HG03045 (cell line): ENCODE results near the gene LPCAT4.
"Not testable (repeated sequence)": the region's sequence is repeated elsewhere in the genome, so short reads cannot be mapped to it uniquely, and the experiment has no call there.

ENCODE experiments used
- ATAC-seq: cut with Tn5 transposase; IDR thresholded peaks from one replicate; pipeline ENCODE4 v1.9.1; 2021; ENCODE audit warnings: mild to moderate bottlenecking, moderate library complexity; ENCODE audit not compliant: unreplicated experiment

Gene LPCAT4

DNA sequence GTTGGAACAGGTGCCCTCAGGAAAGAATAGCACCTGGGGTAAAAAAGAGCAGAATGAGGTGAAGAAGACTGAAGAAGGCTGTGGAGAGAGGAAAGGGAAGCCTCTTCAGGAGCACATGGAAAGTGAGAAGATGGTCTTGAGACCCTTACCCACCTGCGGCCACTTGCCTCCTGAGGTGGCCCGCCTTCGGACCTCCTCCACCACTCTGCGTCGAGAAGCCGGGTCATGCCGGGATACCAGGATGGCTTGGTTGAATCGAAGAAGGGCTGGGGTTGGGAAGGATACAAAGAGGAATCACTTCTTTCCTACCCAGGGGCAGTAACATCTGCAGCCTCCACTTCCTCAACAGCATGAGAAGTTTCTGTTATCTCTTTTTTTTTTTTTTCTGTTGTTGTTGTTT, 3.0 kb downstream of the LPCAT4 start:
- ATAC-seq = no peak

- ATAC-seq = no peak
Measured at GRCh38 chr15:34362047-34362773, 4.8 kb downstream of the LPCAT4 start.

DNA sequence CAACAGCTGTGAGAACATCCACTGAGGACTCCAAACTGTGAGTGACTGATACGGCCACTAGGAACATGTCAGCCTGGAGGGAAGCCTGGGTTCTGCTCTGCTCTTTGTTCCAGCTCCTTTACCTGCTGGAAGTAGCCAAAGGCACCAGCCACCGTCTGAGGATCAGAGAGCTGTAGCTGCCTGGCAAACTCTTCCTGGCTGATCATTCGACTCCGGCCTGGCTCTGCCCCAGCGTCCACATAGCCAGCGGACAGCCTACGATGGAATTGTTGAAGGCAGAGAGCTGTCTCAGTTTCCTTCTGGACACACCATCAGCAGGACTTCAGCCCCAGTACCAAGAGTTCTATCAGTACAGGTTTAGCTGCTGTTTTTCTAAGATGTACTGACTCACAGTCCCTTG, 5.7 kb downstream of the LPCAT4 start:
- ATAC-seq = no peak

GRCh38 chr15:34360298-34360697, 6.7 kb downstream of the LPCAT4 start:
- ATAC-seq = no peak

DNA sequence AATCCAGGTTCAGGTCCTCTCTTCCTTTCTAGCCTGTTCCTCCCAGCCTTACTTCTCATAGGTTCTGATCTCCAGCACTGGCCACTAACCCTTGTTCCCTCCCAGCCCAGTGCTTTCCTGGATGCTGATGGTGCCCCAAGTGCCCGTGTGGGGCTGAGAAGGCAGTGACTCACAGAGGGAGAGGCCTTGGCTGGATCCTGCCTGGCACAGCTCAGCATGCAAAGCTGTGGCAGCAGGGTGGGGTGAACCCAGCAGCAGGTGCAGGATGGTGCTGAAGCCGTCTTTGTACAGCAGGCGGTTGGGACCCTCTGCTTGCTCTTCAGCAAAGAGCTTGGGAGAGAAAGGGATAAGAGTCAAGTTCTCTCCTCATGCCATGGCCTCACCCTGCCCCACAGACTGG, 7.6 kb downstream of the LPCAT4 start:
- ATAC-seq = no peak

DNA sequence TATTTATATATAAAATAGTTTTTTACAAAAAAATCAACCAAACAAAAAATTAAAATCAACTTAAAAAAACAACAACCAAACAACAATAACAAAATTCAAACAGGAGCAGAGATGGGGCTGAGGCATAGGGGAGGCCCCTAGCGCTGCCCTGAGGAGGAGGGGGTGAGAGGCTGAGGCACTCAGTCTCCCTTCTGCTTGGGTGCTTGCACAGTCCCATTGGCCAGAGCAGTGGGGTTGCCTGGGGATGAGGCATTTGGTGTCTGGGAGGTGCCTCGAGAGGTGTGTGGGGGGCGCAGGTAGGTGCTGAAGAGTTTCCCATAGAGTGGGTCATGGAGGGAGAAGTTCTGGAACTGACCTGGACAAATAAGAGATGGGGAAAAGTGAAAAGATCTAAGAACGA, 8.0 kb downstream of the LPCAT4 start:
- ATAC-seq = no peak

DNA sequence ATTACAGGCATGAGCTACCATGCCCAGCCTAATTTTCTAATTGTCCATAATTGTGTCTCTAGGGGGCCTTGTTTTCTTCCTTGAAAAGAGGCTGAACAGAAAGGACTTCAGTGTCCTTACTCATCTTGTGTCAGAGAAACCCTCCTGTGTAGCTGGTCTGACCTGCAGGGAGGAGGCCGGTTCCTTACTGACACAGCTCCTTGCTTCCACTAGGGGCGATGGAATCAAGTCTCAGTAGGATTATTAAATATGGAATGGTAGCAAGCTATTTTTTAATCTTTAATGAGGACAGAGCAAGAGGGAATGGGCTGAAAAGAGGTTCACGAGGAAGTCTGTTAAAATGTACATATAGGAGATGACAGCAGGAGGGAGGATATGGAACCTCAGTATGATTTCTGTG, 8.6 kb downstream of the LPCAT4 start:
- ATAC-seq = no peak

DNA sequence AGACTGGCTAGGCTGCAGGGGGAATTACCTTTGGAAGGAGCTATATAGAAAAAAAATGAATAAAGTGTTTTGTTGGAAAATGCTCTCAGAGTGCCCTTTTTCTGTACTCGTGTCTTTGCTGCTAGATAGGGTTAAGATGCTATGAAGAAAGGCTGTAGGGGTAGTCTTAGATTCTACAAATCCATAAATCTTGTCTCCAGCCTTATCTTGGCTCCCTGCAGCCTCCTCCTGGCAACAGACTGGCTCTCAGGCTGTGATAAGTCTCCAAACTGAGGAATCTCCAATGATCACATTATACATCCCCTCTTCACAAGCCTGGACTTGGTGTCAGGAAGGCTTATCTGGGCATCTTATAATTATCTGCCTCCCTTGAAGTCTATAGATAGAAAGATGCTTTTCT, 9.3 kb downstream of the LPCAT4 start:
- no peak for ATAC-seq

- no peak for ATAC-seq
Measured at GRCh38 chr15:34355241-34355640, 11.8 kb downstream of the LPCAT4 start.

GRCh38 chr15:34354286-34354685, 12.7 kb downstream of the LPCAT4 start:
- no peak for ATAC-seq

- no peak for ATAC-seq
Measured at GRCh38 chr15:34353627-34354026, 13.4 kb downstream of the LPCAT4 start.

- not testable (repeated sequence) for ATAC-seq
Measured at GRCh38 chr15:34352996-34353395, 14.0 kb downstream of the LPCAT4 start.

DNA sequence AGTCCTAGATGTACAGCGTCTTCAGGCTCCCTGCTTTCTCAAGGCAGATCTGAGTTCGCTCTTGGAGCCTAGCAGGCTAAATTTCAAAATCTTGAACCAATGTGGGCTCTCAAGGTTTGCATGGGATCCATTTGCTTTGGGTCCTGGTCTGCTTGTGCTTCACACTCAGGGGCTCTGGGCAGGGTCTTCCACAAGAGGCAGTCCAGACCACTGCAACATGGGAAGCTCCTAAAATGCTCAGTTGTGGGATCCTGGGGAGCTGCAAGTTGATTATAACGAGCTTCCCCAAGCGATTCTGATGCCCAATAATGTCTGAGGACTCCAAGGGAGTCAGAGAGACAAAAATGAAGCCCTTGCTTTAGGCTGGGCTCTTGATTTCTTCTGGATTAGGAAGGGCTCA, 17.2 kb downstream of the LPCAT4 start:
- no peak for ATAC-seq

- no peak for ATAC-seq
Measured at GRCh38 chr15:34348735-34349300, 18.2 kb downstream of the LPCAT4 start.

- ATAC-seq = no peak
Measured at GRCh38 chr15:34347951-34348638, 18.9 kb downstream of the LPCAT4 start.

DNA sequence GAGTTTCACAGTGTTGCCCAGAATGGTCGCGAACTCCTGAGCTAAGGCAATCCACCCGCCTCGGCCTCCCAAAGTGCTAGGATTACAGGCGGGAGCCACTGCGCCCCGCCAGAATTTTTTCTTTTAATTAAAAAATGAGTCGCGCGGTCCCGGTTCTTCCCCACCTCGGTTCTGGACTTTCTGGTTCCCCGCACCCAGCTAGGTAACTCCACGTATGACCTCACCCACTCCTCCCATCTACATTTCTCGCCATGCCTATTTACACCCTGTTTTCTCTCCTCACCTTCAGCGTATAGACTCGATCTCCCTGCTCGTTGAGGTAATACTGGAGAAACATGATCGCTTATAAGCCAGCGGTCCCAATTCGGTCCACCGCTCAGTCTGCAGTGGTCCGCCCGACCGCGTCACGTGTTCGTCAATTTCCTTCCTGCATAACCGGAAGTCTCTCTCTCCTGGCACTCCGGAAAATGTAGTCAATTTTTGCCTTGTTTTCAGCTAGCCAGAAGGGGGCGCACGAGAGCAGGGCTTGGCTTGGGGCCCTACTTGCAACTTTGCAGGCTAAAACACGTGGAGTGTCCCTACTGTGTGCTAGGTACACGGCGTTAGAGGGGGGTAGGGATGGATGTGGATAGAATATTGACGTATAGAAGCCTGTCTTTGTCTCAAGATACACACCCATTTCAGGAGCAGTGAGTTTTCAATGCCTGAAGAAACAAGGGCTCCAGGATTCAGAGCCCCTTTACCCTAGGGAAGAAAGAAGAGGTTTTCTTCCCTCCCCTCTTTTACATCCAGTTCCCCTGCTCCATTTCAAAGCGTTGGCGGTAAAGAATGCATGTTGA, 24.0 kb downstream of the LPCAT4 start, which contains the start of the genes NOP10 and NUTM1:
NOP10 (minus strand) TSS at position 400 of the 839 bp plus-strand sequence; CDS start at position 337, 63 bp downstream.
NUTM1 (plus strand) TSS at position 579 of the 839 bp plus-strand sequence. CDS start 382 bp downstream, outside the sequence.
- ATAC-seq = peak; percentile 89

- ATAC-seq = not testable (repeated sequence)
Measured at GRCh38 chr15:34342213-34342736, 24.7 kb downstream of the LPCAT4 start.

GRCh38 chr15:34341381-34342212, 25.4 kb downstream of the LPCAT4 start:
- ATAC-seq = no peak

DNA sequence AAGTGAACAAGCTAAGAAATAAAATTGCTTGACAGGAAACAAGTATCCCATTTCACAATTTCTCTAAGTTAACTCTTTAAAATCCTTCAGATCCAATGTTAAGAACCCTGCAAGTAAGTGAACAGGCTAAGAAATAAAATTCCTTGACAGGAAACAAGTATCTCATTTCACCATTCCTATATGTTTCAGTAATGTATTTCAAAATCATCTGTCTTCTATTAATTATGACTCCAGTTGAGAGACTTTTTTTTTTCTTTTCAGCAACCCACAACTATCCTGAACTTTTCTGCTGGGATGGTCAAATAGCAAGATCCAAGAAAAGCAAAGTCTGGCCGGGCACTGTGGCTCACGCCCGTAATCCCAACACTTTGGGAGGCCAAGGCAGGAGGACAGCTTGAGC, 27.1 kb downstream of the LPCAT4 start:
- ATAC-seq = no peak

DNA sequence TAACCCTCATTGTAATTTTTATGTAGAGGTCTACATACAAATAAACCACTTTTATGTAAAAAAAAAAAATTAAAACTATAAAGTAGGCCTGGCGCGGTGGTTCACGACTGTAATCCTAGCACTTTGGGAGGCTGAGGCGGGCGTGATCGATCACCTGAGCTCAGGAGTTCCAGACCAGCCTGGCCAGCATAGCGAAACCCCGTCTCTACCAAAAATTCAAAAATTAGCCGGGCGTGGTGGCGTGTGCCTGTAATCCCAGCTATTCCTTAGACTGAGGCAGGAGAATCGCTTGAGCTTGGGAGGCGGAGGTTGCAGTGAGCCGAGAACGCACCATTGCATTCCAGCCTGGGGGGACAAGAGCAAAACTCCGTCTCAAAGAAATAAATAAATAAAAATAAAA, 28.6 kb downstream of the LPCAT4 start:
- ATAC-seq = no peak
